ENCODE measurements around the gene CAB39.

Gene CAB39

GRCh38 chr2:230758566-230759480, 46.2 kb downstream of the CAB39 start:
- no peak for DNase-seq

GRCh38 chr2:230759481-230760167, 47.0 kb downstream of the CAB39 start:
- no peak for DNase-seq

GRCh38 chr2:230761704-230762103, 49.1 kb downstream of the CAB39 start:
- no peak for DNase-seq

GRCh38 chr2:230762317-230762896, 49.8 kb downstream of the CAB39 start:
- no peak for DNase-seq

- no peak for DNase-seq
Observed at GRCh38 chr2:230764346-230764745, 51.7 kb downstream of the CAB39 start.

- DNase-seq: no peak
Observed at GRCh38 chr2:230765611-230766300, 53.1 kb downstream of the CAB39 start.

GRCh38 chr2:230767862-230768388, 55.3 kb downstream of the CAB39 start:
- DNase-seq: no peak

- DNase-seq: no peak
Observed at GRCh38 chr2:230770804-230771203, 58.2 kb downstream of the CAB39 start.

GRCh38 chr2:230772156-230772555, 59.5 kb downstream of the CAB39 start:
- no peak for DNase-seq

GRCh38 chr2:230773039-230773773, 60.6 kb downstream of the CAB39 start:
- no peak for DNase-seq

GRCh38 chr2:230774348-230774951, 61.8 kb downstream of the CAB39 start:
- DNase-seq: no peak

GRCh38 chr2:230775737-230776136, 63.1 kb downstream of the CAB39 start:
- DNase-seq: no peak

- no peak for DNase-seq
Observed at GRCh38 chr2:230777721-230778120, 65.1 kb downstream of the CAB39 start.

GRCh38 chr2:230778350-230779063, 65.9 kb downstream of the CAB39 start:
- DNase-seq: no peak

GRCh38 chr2:230779126-230779525, 66.5 kb downstream of the CAB39 start:
- no peak for DNase-seq

GRCh38 chr2:230779607-230780006, 67.0 kb downstream of the CAB39 start:
- DNase-seq: no peak

GRCh38 chr2:230781130-230781797, 68.6 kb downstream of the CAB39 start:
- DNase-seq: no peak

GRCh38 chr2:230783101-230783500, 70.5 kb downstream of the CAB39 start:
- DNase-seq: no peak

- no peak for DNase-seq
Observed at GRCh38 chr2:230784795-230785194, 72.2 kb downstream of the CAB39 start.

GRCh38 chr2:230785346-230785745, 72.7 kb downstream of the CAB39 start:
- no peak for DNase-seq
